Activated naive CD4-positive, alpha-beta T cell treated with Interleukin-2 at 50 U/mL for 16 hours (primary cell): Measurements from ENCODE around the gene TERT.
"Not testable (repeated sequence)": the region's sequence is repeated elsewhere in the genome, so short reads cannot be mapped to it uniquely, and the experiment has no call there.

Experiments
- DNase-seq: peaks from one replicate; pipeline ENCODE4 v3.0.0-alpha.2; 2020

The TERT gene

DNA sequence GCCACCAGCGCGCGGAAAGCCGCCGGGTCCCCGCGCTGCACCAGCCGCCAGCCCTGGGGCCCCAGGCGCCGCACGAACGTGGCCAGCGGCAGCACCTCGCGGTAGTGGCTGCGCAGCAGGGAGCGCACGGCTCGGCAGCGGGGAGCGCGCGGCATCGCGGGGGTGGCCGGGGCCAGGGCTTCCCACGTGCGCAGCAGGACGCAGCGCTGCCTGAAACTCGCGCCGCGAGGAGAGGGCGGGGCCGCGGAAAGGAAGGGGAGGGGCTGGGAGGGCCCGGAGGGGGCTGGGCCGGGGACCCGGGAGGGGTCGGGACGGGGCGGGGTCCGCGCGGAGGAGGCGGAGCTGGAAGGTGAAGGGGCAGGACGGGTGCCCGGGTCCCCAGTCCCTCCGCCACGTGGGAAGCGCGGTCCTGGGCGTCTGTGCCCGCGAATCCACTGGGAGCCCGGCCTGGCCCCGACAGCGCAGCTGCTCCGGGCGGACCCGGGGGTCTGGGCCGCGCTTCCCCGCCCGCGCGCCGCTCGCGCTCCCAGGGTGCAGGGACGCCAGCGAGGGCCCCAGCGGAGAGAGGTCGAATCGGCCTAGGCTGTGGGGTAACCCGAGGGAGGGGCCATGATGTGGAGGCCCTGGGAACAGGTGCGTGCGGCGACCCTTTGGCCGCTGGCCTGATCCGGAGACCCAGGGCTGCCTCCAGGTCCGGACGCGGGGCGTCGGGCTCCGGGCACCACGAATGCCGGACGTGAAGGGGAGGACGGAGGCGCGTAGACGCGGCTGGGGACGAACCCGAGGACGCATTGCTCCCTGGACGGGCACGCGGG, at the start of gene TERT:
TERT (minus strand) TSS at position 234 of the 815 bp plus-strand sequence; CDS start at position 155, 79 bp downstream.
- DNase-seq, result peak; percentile 81

DNA sequence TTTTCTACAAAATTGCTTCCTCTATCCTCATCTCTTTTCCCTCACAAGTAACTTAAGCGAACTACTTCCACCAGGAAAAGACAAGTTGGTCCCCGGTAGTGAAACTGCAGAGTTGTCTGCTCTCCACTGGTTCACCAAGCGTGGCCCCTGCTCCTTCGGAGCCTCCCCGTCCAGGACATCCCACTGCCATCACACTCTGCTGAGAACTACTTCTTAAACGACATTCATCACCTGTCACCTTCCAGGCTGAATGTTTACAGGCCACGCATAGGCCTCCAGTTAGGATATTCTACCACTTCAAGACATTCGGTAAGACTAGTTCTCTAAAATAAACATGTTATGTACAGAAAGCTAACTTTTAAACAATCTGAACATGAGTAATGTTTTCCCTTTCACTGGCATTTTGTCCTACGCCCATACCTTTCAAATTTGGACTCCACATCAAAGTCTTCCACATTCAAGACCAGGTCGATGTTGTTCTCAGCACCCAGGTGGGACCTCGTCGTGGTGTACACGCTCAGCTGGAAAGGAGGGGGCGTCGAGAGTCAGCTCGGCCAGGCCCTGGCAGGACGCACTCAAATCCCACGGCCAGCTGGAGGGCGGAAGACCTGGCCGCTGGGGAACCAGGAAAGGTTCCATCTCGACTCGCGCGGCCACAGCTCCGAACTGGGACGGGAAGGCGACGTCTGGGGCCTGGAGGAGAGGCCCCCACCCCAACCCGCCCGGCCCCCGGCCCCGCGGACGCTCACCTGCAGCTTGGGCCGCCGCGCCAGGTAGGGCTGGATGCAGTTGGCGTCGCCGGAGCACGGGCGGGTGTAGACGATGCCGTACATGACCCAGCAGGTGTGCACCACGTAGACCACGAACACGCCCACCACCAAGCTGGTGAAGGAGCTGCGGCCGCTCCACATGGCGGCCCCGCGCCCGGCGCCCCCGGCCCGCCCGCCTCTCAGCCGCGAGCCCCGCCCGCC, 49.3 kb upstream of the TERT start:
- DNase-seq, result peak; percentile 25

DNA sequence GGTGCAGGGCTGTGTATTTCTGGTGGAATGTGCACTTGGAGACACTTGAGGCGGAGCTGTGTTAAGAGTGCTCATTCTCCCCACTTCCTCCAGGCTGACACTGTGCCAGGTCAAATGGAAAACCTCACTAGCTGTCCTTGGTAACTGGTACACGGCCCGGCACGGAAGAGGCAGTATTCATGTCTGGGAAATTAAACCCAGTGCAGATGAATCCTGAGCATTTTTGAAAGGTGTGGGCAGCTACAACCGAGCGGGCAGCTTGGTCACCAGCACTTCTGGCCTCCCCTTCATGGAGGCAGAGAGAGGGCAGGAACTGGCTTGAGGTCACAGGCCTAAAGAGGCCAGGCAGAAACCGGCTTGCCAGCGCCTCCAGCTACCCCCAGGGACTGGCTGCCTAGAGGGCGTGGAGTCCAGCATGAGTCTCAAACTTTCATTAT, 48.5 kb upstream of the TERT start:
- DNase-seq, result no peak

DNA sequence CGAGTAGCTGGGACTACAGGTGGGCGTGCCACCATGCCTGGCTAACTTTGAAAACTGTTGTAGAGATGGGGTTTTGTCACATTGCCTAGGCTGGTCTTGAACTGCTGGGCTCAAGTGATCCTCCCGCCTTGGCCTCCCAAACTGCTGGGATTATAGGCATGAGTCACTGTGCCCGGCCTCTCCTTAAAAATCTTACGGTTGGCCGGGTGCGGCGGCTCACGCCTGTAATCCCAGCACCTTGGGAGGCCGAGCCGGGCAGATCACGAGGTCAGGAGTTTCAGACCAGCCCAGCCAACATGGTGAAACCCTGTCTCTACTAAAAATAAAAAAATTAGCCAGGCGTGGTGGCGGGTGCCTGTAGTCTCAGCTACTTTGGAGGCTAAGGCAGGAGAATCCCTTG, 47.8 kb upstream of the TERT start:
- DNase-seq, result not testable (repeated sequence)

DNA sequence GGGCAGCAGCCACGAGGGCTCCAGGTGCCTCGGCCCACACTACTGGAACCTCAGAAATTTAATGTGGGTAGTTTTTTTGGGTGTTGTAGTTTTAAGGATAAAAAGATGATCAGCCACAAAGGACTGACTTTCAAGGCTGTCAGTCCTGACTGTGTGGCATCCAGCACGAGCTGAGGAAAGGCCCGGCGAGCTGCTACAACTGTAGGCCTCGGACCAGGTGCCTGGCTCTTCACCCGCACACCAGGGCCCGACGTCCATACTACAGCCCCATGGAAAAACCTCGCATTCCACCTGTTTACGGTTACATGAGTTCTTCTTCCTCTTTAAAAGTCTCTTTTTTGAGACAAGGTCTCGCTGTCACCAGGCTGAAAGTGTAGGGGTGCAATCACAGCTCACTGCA, 47.4 kb upstream of the TERT start:
- DNase-seq, result no peak

DNA sequence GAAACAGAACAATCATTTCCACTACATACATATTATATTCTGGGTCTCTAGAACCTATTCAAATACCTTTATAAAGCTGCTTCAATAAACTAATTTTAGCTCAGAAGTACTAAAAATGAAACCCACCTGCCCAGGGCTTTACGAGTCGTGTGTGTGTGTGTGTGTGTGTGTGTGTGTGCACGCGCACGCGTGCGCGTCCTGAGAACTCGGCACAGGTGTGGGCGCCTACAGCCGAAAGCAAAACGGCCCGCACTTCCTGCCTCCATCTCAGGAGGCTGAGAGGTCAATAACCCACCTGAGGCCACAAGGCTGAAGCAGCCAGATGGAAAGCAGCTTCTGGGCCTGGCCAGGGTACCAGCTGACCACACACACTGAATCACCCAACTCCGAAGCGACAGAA, 47.0 kb upstream of the TERT start:
- no peak for DNase-seq

DNA sequence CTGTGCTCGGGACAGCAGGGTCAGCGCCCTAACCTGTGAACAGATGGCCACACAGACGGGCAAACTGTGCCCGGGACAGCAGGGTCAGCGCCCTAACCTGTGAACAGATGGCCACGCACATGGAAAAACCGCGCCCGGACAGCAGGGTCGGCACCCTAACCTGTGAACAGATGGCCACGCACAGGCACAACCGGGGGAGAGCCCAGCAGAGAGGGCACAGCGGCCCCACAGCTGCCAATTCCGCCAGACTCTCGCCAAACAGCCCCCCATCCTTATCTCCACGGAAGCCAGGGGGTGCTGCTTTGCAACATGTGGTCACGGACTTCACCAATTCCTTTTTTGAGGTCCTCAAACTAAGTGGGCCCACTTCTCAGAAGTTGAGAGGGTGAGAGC, 44.9 kb upstream of the TERT start:
- not testable (repeated sequence) for DNase-seq

DNA sequence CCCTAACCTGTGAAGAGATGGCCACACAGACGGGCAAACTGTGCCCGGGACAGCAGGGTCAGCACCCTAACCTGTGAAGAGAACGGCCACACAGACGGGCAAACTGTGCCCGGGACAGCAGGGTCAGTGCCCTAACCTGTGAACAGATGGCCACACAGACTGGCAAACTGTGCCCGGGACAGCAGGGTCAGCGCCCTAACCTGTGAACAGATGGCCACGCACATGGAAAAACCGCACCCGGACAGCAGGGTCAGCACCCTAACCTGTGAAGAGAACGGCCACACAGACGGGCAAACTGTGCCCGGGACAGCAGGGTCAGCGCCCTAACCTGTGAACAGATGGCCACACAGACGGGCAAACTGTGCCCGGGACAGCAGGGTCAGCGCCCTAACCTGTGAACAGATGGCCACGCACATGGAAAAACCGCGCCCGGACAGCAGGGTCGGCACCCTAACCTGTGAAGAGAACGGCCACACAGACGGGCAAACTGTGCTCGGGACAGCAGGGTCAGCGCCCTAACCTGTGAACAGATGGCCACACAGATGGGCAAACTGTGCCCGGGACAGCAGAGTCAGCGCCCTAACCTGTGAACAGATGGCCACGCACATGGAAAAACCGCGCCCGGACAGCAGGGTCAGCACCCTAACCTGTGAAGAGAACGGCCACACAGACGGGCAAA, 44.4 kb upstream of the TERT start:
- DNase-seq, result not testable (repeated sequence)

DNA sequence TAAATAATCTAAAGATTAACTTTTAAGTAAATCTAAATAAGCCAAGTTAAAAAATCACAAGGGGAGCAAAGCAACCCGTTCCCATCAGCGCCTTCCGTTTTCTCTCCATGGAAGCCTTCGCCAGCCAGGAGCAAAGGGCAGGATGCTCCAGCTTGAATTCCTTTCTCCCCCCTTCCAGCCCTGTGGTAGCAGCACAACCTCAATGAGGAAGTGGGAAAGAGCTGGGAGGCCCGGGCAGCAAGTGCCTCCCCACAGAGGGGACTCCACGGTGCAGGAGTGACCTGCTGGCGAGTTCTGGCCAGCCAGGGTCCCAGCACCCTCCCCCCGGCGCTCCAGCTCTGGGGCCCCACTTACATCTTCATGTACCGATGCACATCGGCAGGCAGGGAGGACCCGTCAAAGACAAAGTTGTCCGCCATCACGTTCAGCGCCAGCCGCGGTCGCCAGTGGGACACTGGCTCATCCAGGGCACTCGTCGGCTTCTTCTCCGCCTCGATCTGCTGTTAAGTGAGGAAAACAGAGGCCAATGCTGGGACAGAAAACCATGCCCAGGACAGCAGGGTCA, 43.7 kb upstream of the TERT start:
- DNase-seq, result no peak

DNA sequence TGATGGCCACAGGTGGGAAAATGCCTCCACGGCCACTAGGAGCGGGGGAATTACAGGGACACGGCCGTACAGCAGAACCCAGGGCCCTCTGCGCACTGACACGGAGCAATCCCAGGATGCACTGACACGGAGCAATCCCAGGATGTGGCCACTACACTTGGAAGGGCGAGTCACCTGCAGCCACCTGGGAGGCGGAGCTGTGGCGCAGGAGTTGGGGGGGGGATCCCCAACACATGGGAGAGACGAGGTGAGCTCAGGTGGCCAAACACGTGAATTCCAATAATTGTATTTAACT, 43.3 kb upstream of the TERT start:
- DNase-seq, result no peak

DNA sequence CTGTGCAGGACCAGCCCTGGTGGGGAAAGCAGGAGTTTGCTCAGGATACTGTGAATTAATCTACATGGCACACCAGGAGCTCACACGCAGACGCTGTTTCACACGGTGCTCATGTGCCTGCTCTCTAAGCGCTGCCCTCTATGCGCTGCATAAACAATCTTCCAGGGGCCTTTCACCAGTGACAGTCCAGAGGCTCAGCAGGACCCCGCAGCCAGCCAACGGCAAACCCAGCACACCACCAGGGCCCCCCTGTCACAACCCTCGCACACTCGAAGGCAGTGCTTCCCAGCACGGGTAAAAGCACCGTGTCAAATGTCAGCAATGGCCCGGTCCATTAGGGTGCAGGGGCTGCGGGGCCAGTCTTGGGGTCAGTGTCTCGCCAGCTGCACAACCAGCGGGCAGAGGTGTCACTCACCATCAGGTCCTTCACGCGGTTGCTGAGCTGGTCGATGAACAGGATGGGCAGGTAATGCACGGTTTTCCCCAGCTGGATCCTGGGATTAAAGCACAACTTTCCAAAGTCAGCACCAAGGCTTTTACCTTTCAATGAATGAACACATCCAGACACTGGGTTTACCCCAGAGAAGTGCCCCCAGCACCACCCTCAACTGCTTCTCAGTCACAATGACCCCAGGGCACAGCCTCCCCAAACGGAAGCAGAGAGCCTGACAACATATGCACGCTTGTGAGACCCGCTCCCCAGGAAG, 42.8 kb upstream of the TERT start:
- no peak for DNase-seq

DNA sequence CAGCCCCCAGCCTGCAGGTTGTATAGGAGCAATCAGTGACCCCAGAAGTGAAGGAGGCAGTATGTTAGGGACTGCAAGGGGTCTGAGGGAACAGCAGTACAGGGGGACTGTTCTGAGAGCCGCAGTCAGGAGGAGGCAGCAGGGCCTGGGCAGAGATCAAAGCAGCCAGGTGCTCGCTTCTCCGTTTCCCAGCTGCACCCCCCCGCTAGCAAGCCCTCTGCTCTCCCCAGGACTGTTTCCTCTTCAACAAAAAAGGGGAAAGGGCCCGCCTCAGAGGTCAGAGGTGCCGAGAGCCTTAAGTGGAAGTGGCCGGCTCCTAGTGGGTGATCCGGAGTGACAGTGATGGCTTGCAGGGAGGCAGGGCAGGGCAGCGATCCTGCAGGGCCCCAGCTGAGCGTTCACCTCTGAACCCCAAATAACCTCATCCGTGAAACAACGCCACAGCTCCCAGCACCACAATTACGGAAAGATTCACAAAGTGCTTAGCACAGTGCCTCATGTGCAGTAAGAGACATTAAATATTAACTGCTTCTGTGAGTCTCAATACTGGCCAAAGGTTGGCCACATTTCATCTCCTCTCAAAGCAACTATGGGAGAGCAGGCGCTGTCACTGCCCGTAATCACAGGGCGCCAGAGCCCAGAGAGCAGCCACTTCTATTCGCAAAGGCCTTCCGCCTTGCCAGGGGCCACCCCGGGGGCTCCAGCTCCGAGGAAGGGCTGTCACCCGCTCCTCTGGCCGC, 42.1 kb upstream of the TERT start:
- no peak for DNase-seq

DNA sequence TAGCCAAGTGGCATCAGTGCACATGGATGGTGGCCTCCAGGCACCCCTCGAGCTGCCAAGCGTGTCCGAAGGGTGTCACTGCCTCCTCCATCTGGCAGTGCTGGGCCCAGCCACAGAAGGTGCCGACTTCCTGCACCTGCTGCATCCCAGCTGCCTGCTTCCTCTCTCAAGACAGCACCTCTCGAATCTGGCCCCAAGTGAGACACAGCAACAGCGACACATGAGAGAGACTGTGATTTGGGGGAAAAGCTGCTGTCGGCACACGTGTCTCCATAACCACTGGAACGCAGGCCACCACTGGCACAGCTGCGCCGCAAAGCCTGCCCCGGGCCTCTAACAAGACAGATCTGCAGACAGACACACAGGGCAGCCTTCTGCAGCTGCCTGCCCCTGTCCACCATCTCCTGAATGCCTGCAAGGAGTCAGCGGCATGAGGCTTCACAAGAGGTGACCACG, 41.3 kb upstream of the TERT start:
- no peak for DNase-seq

DNA sequence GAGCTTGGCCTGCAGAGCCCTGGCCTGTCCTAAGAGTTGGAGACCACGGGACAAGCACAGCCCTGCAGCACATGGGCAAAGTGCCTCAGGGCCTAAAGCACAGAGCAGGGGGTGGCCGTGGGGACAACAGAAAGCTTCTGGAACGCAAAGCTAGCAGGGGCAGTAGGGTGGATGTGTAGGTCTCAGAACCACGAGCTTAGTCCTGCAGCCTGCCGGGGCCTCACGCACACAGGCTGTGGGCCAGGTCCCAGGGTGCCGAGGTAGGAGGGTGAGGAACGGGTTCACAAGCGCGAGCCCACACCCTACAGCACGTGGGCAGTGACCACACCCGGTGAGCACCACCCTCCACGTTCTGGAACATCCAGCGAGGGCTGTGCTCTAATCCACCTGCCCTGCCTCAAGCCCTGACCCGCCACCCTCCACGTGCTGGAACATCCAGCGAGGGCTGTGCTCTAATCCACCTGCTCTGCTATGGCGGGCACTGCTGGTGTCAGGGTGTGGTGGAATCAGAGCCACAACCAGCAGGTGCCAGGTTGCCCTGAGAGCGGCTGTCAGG, 40.8 kb upstream of the TERT start:
- DNase-seq, result no peak

DNA sequence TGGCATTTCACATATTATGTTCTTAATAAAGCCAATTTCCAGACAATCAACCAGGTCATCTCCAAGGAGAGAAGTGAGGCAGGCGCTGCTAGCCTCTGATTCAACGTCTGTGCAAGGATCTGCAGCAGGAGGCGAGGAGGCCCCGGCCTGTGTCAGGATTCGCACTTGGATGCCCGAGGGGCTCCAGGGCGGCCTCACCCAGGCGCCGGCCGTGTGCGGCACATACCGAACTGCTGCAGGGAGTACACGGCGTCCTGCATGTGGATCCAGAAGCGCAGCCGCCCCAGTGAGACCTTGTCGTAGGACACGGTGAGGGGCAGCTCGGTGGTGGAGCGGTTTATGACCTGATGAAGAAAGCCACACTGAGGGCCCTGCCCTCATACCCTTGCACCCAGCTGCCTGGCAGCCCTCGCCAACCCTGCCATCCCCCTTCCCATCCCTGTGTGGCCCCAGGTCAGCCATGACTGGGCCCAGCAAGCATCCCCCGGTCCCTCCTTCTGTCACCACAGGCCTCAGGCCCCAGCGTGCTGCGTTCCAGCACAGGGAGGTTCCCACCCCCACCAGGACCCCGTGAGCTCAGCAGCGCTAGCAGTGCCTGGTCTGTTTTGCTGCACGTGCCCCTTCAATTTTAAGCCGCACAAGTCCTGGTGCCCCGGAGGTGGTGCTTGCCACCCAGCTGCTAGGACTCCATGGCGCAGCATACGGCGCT, 40.1 kb upstream of the TERT start:
- DNase-seq, result no peak

DNA sequence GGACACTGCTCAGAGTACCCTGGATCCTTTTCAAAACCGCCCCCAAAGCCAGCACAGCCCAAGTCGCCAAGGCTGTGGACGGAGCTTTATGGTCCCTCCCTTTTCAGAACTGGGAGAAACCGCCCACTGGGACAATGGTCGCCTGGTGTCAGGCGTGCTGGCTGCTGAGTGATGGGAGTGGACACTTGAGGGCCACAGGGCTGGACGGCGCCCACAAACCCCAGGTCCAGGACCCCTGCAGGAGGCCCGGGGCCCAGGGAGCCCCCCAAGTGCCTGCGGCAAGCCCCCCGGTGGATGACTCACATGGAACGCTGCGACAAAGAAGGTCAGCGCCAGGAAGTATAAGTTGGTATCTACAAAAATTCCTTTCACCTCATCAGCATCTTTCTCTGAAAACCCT, 39.1 kb upstream of the TERT start:
- DNase-seq, result no peak

DNA sequence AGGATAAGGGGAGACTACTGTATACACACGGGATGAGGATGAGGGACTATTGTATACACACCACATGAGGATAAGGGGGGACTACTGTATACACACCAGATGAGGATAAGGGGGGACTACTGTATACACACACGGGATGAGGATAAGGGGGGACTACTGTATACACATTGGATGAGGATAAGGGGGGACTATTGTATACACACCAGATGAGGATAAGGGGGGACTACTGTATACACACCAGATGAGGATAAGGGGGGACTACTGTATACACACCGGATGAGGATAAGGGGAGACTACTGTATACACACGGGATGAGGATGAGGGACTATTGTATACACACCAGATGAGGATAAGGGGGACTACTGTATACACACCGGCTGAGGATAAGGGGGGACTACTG, 38.4 kb upstream of the TERT start:
- DNase-seq, result not testable (repeated sequence)

DNA sequence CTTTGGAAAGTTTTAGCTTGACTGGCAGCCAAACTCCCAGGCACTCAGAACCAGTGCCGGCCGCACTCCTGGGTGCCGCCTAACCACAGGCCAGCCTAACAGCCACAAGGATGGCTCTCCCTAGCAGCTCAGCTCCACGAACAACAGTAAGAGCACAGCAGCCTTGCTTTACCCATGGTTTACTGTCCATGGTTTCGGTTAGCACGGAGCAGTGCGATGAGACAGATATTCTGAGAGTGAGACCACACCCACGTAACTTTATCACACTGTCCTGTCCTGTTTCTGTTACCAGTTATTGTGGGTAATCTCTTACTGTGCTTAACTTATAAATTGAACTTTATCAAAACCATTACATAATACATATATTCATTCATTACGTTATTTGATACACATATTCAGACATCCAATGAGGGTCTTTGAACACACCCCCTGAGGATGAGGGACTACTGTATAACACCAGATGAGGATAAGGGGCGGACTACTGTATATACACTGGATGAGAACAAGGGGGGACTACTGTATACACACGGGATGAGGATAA, 37.7 kb upstream of the TERT start:
- no peak for DNase-seq

DNA sequence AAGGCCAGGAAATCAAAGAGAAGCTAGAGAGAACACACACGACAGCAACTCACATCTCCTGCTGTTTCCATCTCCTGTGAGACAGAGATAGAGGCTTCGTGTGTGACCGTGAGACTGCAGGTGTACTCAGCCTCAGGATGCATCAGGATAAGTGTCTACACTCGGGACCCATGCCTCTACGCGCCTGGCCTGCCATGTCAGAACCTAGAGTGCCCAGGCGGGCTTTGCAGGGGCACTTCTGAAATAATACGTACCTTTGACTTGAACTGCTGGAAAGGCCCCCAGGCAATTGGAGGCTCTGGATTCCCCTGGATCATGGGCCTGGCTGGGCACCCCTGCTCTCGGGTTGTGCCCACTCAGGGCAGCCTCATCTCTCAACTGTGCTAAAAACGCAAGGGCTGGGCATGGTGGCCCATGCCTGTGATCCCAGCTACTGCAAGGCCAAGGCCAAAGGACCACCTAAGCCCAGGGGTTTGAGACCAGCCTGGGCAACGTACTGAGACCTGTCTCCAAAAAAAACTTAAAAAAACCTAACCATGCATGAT, 37.1 kb upstream of the TERT start:
- DNase-seq, result no peak
